Renal cortex interstitium (tissue), 3 donors: ENCODE measurements around the gene CD300LG. TPM values are rescaled to one million over a fixed set of nuclear protein-coding genes. Genes with fewer than 3 reads are reported as not detected.

Experiments
- polyA plus RNA-seq, 3 donors: library from polyadenylated mRNA; unstranded; fragments of 120-200 nt; gene quantifications; one replicate each; pipeline ENCODE4 v1.2.1, GENCODE V29; 2013; ENCODE audit not compliant: insufficient read length in 3 of 3

Gene CD300LG
- polyA plus RNA-seq, 3 donors, result 0.89 to 1.7 (median 1.3) TPM

Other genes starting within 250 kb of the CD300LG start
- 10 to 100 TPM; 14.3 to 20.1 (median 17.5) TPM for gene MEOX1, start 185.3 kb upstream of the CD300LG start, polyA plus RNA-seq
- gene SOST, start 88.4 kb upstream of the CD300LG start, polyA plus RNA-seq, result 10 to 100 TPM; 45.9 to 56.9 (median 53.5) TPM
- 10 to 100 TPM; 55.7 to 63.6 (median 57.0) TPM for gene DUSP3, start 68.2 kb upstream of the CD300LG start, polyA plus RNA-seq
- gene CFAP97D1, start 66.7 kb upstream of the CD300LG start, polyA plus RNA-seq, result under 1 TPM in 2 of 3 donors, not detected in 1; 0.04 to 0.08 TPM
- 10 to 100 TPM in 1 of 3 donors, 1 to 10 TPM in 2; 7.7 to 15.0 (median 8.0) TPM for gene MPP3, start 14.0 kb upstream of the CD300LG start, polyA plus RNA-seq
- gene MPP2, start 60.4 kb downstream of the CD300LG start, polyA plus RNA-seq, result 1 to 10 TPM; 5.8 to 8.2 (median 7.1) TPM
- 1 to 10 TPM in 1 of 3 donors, under 1 TPM in 1, not detected in 1; 0.30 to 2.3 TPM for gene PPY, start 95.3 kb downstream of the CD300LG start, polyA plus RNA-seq
- gene PYY, start 106.8 kb downstream of the CD300LG start, polyA plus RNA-seq, result under 1 TPM; 0.19 to 0.73 (median 0.25) TPM
- gene NAGS, start 157.4 kb downstream of the CD300LG start, polyA plus RNA-seq, result 1 to 10 TPM; 2.7 to 7.1 (median 3.3) TPM
- gene TMEM101, start 167.8 kb downstream of the CD300LG start, polyA plus RNA-seq, result 10 to 100 TPM; 38.6 to 51.7 (median 43.5) TPM
- 10 to 100 TPM; 37.2 to 45.5 (median 39.1) TPM for gene LSM12, start 219.5 kb downstream of the CD300LG start, polyA plus RNA-seq
- 10 to 100 TPM; 73.8 to 90.2 (median 84.7) TPM for gene G6PC3, start 223.6 kb downstream of the CD300LG start, polyA plus RNA-seq